ENCODE data around the gene SMAP2. TPM values are rescaled to one million over a fixed set of nuclear protein-coding genes. Genes with fewer than 3 reads are reported as not detected.

SMAP2 gene
- total RNA-seq, 2 donors from 2014 or later: 21.4 to 24.6 TPM

GRCh38 chr1:40381268-40382107, 8.0 kb downstream of the SMAP2 start:
- Histone ChIP-seq H3K27me3 (no peaks in the 10 kb centered on the region), H3K27ac (peak overlapping the region in 1 of 4 donors; percentile 86), H3K36me3 (replicated peaks in 1 of 2; ENCODE audit: insufficient read depth in 1 of 2, low read depth in 2 of 2) (no peaks in the 10 kb centered on the region), H3K4me1 (peaks cover 76% of the 10 kb centered on the region), H3K9me3 (no peaks in the 10 kb centered on the region), H3K4me3 (no peak overlapping the region)
- ATAC-seq: no peak
- 69 to 76% methylated on average over 7 of the region's 7 CpGs for WGBS, 2 donors
- DNase-seq: no peak
- intact Hi-C loops (cut with DNase I): no loop called here
- TF ChIP-seq CTCF (IDR thresholded peaks at IDR 0.05) (no peak), POLR2A (IDR thresholded peaks at IDR 0.05) (no peak)

GRCh38 chr1:40382108-40382460, 8.6 kb downstream of the SMAP2 start:
- no peak for ATAC-seq
- no peaks in the 10 kb centered on the region for H3K27me3 ChIP-seq
- H3K4me1 ChIP-seq: peaks cover 76% of the 10 kb centered on the region
- H3K27ac ChIP-seq: peak overlapping the region in 3 of 4 donors; percentile 77 to 86 (median 84)
- H3K9me3 ChIP-seq: no peaks in the 10 kb centered on the region
- intact Hi-C loops (cut with DNase I): no loop called here
- DNase-seq: no peak
- TF ChIP-seq POLR2A (IDR thresholded peaks at IDR 0.05) (no peak), CTCF (IDR thresholded peaks at IDR 0.05) (no peak)
- H3K36me3 ChIP-seq (replicated peaks in 1 of 2; ENCODE audit: insufficient read depth in 1 of 2, low read depth in 2 of 2): no peaks in the 10 kb centered on the region
- 93 to 94% methylated on average over 3 of the region's 3 CpGs for WGBS, 2 donors
- H3K4me3 ChIP-seq: no peak overlapping the region

- intact Hi-C loops (cut with DNase I): no loop called here
- ATAC-seq (peak; percentile 28), DNase-seq (peak; percentile 33 to 61 (median 50))
- no peaks in the 10 kb centered on the region for H3K9me3 ChIP-seq
- no peaks in the 10 kb centered on the region for H3K36me3 ChIP-seq (replicated peaks in 1 of 2; ENCODE audit: insufficient read depth in 1 of 2, low read depth in 2 of 2)
- TF ChIP-seq POLR2A (IDR thresholded peaks at IDR 0.05) (no peak), CTCF (IDR thresholded peaks at IDR 0.05) (peak in 6 of 7 experiments; percentile 11 to 49 (median 34))
- H3K27ac ChIP-seq: peak overlapping the region in 3 of 4 donors; percentile 77 to 86 (median 84)
- peaks cover 81% of the 10 kb centered on the region for H3K4me1 ChIP-seq
- no peak overlapping the region for H3K4me3 ChIP-seq
- no peaks in the 10 kb centered on the region for H3K27me3 ChIP-seq
Observed at GRCh38 chr1:40382601-40383000, 9.1 kb downstream of the SMAP2 start.

GRCh38 chr1:40383095-40383487, 9.6 kb downstream of the SMAP2 start:
- no peak overlapping the region for H3K4me3 ChIP-seq
- H3K4me1 ChIP-seq: peaks cover 85% of the 10 kb centered on the region
- peak; percentile 4 for ATAC-seq
- TF ChIP-seq POLR2A (IDR thresholded peaks at IDR 0.05) (peak in 1 of 3 donors; percentile 20), CTCF (IDR thresholded peaks at IDR 0.05) (no peak)
- intact Hi-C loops (cut with DNase I): no loop called here
- H3K9me3 ChIP-seq: no peaks in the 10 kb centered on the region
- H3K27ac ChIP-seq: peak overlapping the region; percentile 52 to 86 (median 80)
- whole genome bisulfite sequencing, 2 donors: 46 to 49% methylated on average over 7 of the region's 7 CpGs
- H3K36me3 ChIP-seq (replicated peaks in 1 of 2; ENCODE audit: insufficient read depth in 1 of 2, low read depth in 2 of 2): no peaks in the 10 kb centered on the region
- H3K27me3 ChIP-seq: no peaks in the 10 kb centered on the region
- peak in 3 of 4 donors; percentile 25 to 50 (median 39) for DNase-seq

Data from body of pancreas (tissue), 4 donors.